ENCODE data around the gene CUL3. TPM values are rescaled to one million over a fixed set of nuclear protein-coding genes. Genes with fewer than 3 reads are reported as not detected.

CUL3 gene
- total and polyA plus RNA-seq, 2 of the 13 experiments (the other 11 are each of a cell fraction or from before 2014, with no cell fraction given): 33.2 to 62.3 TPM

GRCh38 chr2:224557610-224558009 lies 27.6 kb downstream of the CUL3 start (continued):
- TF ChIP-seq, protein P1, sequence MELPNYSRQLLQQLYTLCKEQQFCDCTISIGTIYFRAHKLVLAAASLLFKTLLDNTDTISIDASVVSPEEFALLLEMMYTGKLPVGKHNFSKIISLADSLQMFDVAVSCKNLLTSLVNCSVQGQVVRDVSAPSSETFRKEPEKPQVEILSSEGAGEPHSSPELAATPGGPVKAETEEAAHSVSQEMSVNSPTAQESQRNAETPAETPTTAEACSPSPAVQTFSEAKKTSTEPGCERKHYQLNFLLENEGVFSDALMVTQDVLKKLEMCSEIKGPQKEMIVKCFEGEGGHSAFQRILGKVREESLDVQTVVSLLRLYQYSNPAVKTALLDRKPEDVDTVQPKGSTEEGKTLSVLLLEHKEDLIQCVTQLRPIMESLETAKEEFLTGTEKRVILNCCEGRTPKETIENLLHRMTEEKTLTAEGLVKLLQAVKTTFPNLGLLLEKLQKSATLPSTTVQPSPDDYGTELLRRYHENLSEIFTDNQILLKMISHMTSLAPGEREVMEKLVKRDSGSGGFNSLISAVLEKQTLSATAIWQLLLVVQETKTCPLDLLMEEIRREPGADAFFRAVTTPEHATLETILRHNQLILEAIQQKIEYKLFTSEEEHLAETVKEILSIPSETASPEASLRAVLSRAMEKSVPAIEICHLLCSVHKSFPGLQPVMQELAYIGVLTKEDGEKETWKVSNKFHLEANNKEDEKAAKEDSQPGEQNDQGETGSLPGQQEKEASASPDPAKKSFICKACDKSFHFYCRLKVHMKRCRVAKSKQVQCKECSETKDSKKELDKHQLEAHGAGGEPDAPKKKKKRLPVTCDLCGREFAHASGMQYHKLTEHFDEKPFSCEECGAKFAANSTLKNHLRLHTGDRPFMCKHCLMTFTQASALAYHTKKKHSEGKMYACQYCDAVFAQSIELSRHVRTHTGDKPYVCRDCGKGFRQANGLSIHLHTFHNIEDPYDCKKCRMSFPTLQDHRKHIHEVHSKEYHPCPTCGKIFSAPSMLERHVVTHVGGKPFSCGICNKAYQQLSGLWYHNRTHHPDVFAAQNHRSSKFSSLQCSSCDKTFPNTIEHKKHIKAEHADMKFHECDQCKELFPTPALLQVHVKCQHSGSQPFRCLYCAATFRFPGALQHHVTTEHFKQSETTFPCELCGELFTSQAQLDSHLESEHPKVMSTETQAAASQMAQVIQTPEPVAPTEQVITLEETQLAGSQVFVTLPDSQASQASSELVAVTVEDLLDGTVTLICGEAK (IDR thresholded peaks at IDR 0.05): no peak
- TF ChIP-seq, protein P1 (CRISPR knock-in tag; IDR thresholded peaks at IDR 0.05): no peak
- no peak for TF ChIP-seq MAF1 (CRISPR knock-in tag; IDR thresholded peaks at IDR 0.05; ENCODE audit: borderline replicate concordance)
- TF ChIP-seq, protein P2, sequence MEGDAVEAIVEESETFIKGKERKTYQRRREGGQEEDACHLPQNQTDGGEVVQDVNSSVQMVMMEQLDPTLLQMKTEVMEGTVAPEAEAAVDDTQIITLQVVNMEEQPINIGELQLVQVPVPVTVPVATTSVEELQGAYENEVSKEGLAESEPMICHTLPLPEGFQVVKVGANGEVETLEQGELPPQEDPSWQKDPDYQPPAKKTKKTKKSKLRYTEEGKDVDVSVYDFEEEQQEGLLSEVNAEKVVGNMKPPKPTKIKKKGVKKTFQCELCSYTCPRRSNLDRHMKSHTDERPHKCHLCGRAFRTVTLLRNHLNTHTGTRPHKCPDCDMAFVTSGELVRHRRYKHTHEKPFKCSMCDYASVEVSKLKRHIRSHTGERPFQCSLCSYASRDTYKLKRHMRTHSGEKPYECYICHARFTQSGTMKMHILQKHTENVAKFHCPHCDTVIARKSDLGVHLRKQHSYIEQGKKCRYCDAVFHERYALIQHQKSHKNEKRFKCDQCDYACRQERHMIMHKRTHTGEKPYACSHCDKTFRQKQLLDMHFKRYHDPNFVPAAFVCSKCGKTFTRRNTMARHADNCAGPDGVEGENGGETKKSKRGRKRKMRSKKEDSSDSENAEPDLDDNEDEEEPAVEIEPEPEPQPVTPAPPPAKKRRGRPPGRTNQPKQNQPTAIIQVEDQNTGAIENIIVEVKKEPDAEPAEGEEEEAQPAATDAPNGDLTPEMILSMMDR (CRISPR knock-in tag; IDR thresholded peaks at IDR 0.05): no peak
- no peak for TF ChIP-seq DRAP1 (CRISPR knock-in tag; IDR thresholded peaks at IDR 0.05)
- TF ChIP-seq ZNF550 (CRISPR knock-in tag; IDR thresholded peaks at IDR 0.05; ENCODE audit: borderline replicate concordance): no peak
- TF ChIP-seq, protein P3, sequence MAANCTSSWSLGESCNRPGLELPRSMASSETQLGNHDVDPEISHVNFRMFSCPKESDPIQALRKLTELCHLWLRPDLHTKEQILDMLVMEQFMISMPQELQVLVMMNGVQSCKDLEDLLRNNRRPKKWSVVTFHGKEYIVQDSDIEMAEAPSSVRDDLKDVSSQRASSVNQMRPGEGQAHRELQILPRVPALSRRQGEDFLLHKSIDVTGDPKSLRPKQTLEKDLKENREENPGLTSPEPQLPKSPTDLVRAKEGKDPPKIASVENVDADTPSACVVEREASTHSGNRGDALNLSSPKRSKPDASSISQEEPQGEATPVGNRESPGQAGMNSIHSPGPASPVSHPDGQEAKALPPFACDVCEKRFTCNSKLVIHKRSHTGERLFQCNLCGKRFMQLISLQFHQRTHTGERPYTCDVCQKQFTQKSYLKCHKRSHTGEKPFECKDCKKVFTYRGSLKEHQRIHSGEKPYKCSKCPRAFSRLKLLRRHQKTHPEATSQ (CRISPR knock-in tag; IDR thresholded peaks at IDR 0.05; ENCODE audit: borderline replicate concordance): no peak
- no peak for TF ChIP-seq RFX3 (CRISPR knock-in tag; IDR thresholded peaks at IDR 0.05)
